Neural progenitor cell (in vitro differentiated cells): ENCODE results near the gene NHP2. TPM values are rescaled to one million over a fixed set of nuclear protein-coding genes. Genes with fewer than 3 reads are reported as not detected.

Experiments used
- DNase-seq: peaks from one replicate; pipeline ENCODE4 v3.0.0-alpha.2; 2016; ENCODE audit warnings: low spot score
- H2AFZ ChIP-seq: fragments of 200-600 bp; sonication (generic); replicated peaks from 2 replicates; pipeline ENCODE4 v1.6.1; 2016; ENCODE audit warnings: antibody characterized with exemption
- H3F3A ChIP-seq: fragments of 200-600 bp; sonication (generic); 2 replicates; pipeline ENCODE4 v1.6.1; 2016; ENCODE audit warnings: antibody characterized with exemption, low read depth
- H3K27ac ChIP-seq: fragments of 200-600 bp; sonication (generic); 2 replicates; pipeline ENCODE4 v1.5.1; 2016; ENCODE audit warnings: mild to moderate bottlenecking
- H3K27me3 ChIP-seq: fragments of 200-600 bp; sonication (generic); 2 replicates; pipeline ENCODE4 v1.6.1; 2016; ENCODE audit warnings: mild to moderate bottlenecking, moderate library complexity
- H3K36me3 ChIP-seq: fragments of 200-600 bp; sonication (generic); 2 replicates; pipeline ENCODE4 v1.5.1; 2016
- H3K4me1 ChIP-seq: fragments of 200-600 bp; sonication (generic); 2 replicates; pipeline ENCODE4 v1.6.1; 2016; ENCODE audit warnings: mixed run types
- H3K4me2 ChIP-seq: fragments of 200-600 bp; sonication (generic); 2 replicates; pipeline ENCODE4 v1.6.1; 2016
- H3K4me3 ChIP-seq: fragments of 200-600 bp; sonication (generic); 2 replicates; pipeline ENCODE4 v1.5.1; 2016
- H3K79me2 ChIP-seq: fragments of 200-600 bp; sonication (generic); 2 replicates; pipeline ENCODE4 v1.6.1; 2016; ENCODE audit warnings: low read depth
- H3K9ac ChIP-seq: fragments of 200-600 bp; sonication (generic); 2 replicates; pipeline ENCODE4 v1.6.1; 2016
- H3K9me3 ChIP-seq: fragments of 200-600 bp; sonication (generic); 2 replicates; pipeline ENCODE4 v1.5.1; 2016; ENCODE audit warnings: low read depth
- H4K20me1 ChIP-seq: fragments of 200-600 bp; sonication (generic); 2 replicates; pipeline ENCODE4 v1.6.1; 2016; ENCODE audit warnings: low read depth
- H3K27ac Mint-ChIP-seq: 3 replicates; pipeline ENCODE4 v1.8.0; 2021; ENCODE audit warnings: mixed read lengths
- H3K27me3 Mint-ChIP-seq: 2 replicates; pipeline ENCODE4 v1.8.0; 2022; ENCODE audit warnings: low read depth, mild to moderate bottlenecking, inconsistent platforms, moderate library complexity, mixed read lengths; ENCODE audit not compliant: insufficient read depth
- H3K36me3 Mint-ChIP-seq: 3 replicates; pipeline ENCODE4 v1.8.0; 2021; ENCODE audit warnings: mixed read lengths
- H3K4me1 Mint-ChIP-seq: 3 replicates; pipeline ENCODE4 v1.8.0; 2021; ENCODE audit warnings: mixed read lengths
- H3K4me3 Mint-ChIP-seq: 3 replicates; pipeline ENCODE4 v1.8.0; 2021; ENCODE audit warnings: mild to moderate bottlenecking, moderate library complexity, mixed read lengths
- H3K9me3 Mint-ChIP-seq: 3 replicates; pipeline ENCODE4 v1.8.0; 2020; ENCODE audit warnings: mixed read lengths
- CTCF ChIP-seq: fragments of 200-600 bp; sonication (generic); IDR thresholded peaks from 2 replicates; pipeline ENCODE4 v1.5.1; 2017; ENCODE audit warnings: antibody characterized with exemption, mild to moderate bottlenecking
- EZH2 ChIP-seq: fragments of 200-600 bp; sonication (generic); IDR thresholded peaks from 2 replicates; pipeline ENCODE4 v1.6.1; 2017; ENCODE audit warnings: antibody characterized with exemption, mild to moderate bottlenecking, moderate library complexity
- EZH2phosphoT487 ChIP-seq: fragments of 200-600 bp; sonication (generic); IDR thresholded peaks from 2 replicates; pipeline ENCODE4 v1.6.1; 2017; ENCODE audit warnings: antibody characterized with exemption
- total RNA-seq: library from RNA; depleted of rRNA; stranded (reverse); fragments of >200 nt; gene quantifications from 2 replicates; pipeline ENCODE4 v1.2.3, GENCODE V29; 2015; ENCODE audit warnings: low replicate concordance

The NHP2 gene
- total RNA-seq, 1 donor from 2014 or later: 357 TPM

GRCh38 chr5:178142642-178143041 lies 11.0 kb downstream of the NHP2 start:
- Mint-ChIP-seq H3K27me3 (no peaks in the 10 kb centered on the region), H3K9me3 (no peaks in the 10 kb centered on the region), H3K27ac (no peak overlapping the region), H3K4me3 (no peak overlapping the region), H3K36me3 (peaks cover 29% of the 10 kb centered on the region), H3K4me1 (no peaks in the 10 kb centered on the region)
- H3K9me3 ChIP-seq: no peaks in the 10 kb centered on the region
- H2AFZ ChIP-seq: no peak overlapping the region
- DNase-seq: no peak
- no peaks in the 10 kb centered on the region for H3K4me1 ChIP-seq
- H3K9ac ChIP-seq: no peak overlapping the region
- no peak overlapping the region for H3K4me3 ChIP-seq
- TF ChIP-seq EZH2phosphoT487 (no peak), EZH2 (no peak), CTCF (no peak)
- H3K79me2 ChIP-seq: no peaks in the 10 kb centered on the region
- H3F3A ChIP-seq: peaks cover 5% of the 10 kb centered on the region
- no peaks in the 10 kb centered on the region for H3K36me3 ChIP-seq
- H3K4me2 ChIP-seq: no peak overlapping the region
- H4K20me1 ChIP-seq: peaks cover 8% of the 10 kb centered on the region
- H3K27me3 ChIP-seq: no peaks in the 10 kb centered on the region
- no peak overlapping the region for H3K27ac ChIP-seq

- Mint-ChIP-seq H3K36me3 (peaks cover 19% of the 10 kb centered on the region), H3K4me3 (no peak overlapping the region), H3K4me1 (no peaks in the 10 kb centered on the region), H3K9me3 (no peaks in the 10 kb centered on the region), H3K27ac (no peak overlapping the region), H3K27me3 (no peaks in the 10 kb centered on the region)
- Histone ChIP-seq H3K27me3 (no peaks in the 10 kb centered on the region), H3F3A (peaks cover 5% of the 10 kb centered on the region), H2AFZ (no peak overlapping the region), H3K4me3 (no peak overlapping the region), H3K79me2 (peaks cover 3% of the 10 kb centered on the region), H3K9ac (no peak overlapping the region), H3K9me3 (no peaks in the 10 kb centered on the region), H3K4me2 (no peak overlapping the region), H3K4me1 (no peaks in the 10 kb centered on the region), H4K20me1 (peaks cover 7% of the 10 kb centered on the region), H3K27ac (no peak overlapping the region), H3K36me3 (no peaks in the 10 kb centered on the region)
- DNase-seq: no peak
- no peak for TF ChIP-seq EZH2
- no peak for TF ChIP-seq CTCF
- no peak for TF ChIP-seq EZH2phosphoT487
Measured at GRCh38 chr5:178141550-178141949, 12.1 kb downstream of the NHP2 start.

GRCh38 chr5:178137991-178138390 lies 15.7 kb downstream of the NHP2 start:
- peaks cover 22% of the 10 kb centered on the region for H3K36me3 Mint-ChIP-seq
- H3K27ac Mint-ChIP-seq: no peak overlapping the region
- Histone ChIP-seq H3K4me2 (no peak overlapping the region), H3K4me3 (no peak overlapping the region), H3F3A (no peaks in the 10 kb centered on the region), H3K27ac (no peak overlapping the region), H3K9me3 (no peaks in the 10 kb centered on the region), H2AFZ (no peak overlapping the region), H3K9ac (no peak overlapping the region), H3K27me3 (no peaks in the 10 kb centered on the region), H3K79me2 (peaks cover 14% of the 10 kb centered on the region), H3K4me1 (no peaks in the 10 kb centered on the region), H3K36me3 (no peaks in the 10 kb centered on the region), H4K20me1 (no peaks in the 10 kb centered on the region)
- no peak overlapping the region for H3K4me3 Mint-ChIP-seq
- H3K4me1 Mint-ChIP-seq: peaks cover 5% of the 10 kb centered on the region
- no peaks in the 10 kb centered on the region for H3K9me3 Mint-ChIP-seq
- no peaks in the 10 kb centered on the region for H3K27me3 Mint-ChIP-seq
- DNase-seq: no peak
- no peak for TF ChIP-seq EZH2phosphoT487
- TF ChIP-seq CTCF: no peak
- TF ChIP-seq EZH2: no peak
